ENCODE measurements around the gene ADSL. TPM values are rescaled to one million over a fixed set of nuclear protein-coding genes. Genes with fewer than 3 reads are reported as not detected.

ADSL gene
- total and polyA plus RNA-seq, 2 donors (not counting 1 experiment from before 2014, with no cell fraction given), result 61.0 to 63.8 TPM

DNA sequence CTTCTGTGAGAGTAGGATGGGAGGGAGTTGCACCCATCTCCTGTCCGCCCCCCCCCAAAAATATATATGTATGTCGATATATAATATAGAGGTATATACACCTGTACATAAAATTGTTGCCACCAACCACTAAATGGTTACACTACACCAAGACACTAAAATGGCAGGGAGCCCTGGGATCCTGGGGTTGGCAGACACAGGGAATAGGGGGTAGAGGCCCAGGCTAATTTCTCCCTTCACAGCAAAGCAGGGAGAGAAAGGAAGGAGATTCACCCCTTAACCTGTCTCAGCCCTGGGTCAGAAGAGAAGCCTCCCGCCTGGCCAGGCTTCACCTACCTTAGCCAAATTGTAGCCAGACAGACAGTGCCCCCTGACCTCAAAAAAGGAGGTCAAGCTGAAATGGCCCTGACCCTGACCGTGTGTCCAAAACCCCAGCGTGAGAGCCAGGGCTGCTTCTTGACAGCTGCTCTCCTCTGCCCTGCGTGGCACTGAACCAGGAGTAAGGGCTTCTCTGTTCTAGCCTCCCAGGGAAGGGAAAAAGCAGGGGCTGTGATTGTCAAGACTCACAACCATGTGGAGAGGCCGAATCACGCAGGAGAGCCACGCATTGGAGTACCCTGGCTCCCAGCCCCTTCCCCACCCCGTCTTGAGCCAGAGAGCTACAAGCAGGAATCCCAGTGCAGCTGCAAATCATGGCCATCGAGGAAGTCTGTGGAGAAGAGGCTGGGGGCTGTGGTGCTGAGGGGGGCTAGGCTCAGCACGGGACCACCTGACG, 64.6 kb downstream of the ADSL start:
- DNase-seq (no peak), ATAC-seq (ENCODE audit: low read depth) (no peak)
- peak overlapping the region; percentile 20 for H3K27ac Mint-ChIP-seq
- Histone ChIP-seq H2AFZ (ENCODE audit: insufficient read depth, low read depth, low read length, poor library complexity, severe bottlenecking) (no peak overlapping the region), H3K9ac (ENCODE audit: low read length) (no peak overlapping the region), H3K27ac (ENCODE audit: low read length in 2 of 2) (peak overlapping the region in 1 of 2 donors; percentile 34), H3K9me3 (ENCODE audit: control extremely low read depth in 1 of 3, control insufficient read depth in 2 of 3, insufficient read depth in 1 of 3, low read length in 2 of 3) (no peaks in the 10 kb centered on the region), H3K4me2 (replicated peaks; ENCODE audit: low read depth, low read length, poor library complexity, severe bottlenecking) (no peak overlapping the region), H4K20me1 (ENCODE audit: control insufficient read depth, insufficient read depth, low read length, poor library complexity, severe bottlenecking) (peaks cover 13% of the 10 kb centered on the region), H3K4me1 (ENCODE audit: control insufficient read depth in 2 of 2, insufficient read depth in 2 of 2, low read length in 2 of 2) (peaks cover 47% of the 10 kb centered on the region in 2 donors), H3K4me3 (ENCODE audit: control extremely low read depth in 1 of 5, extremely low read depth in 1 of 5, insufficient read depth in 1 of 5, low read depth in 2 of 5, low read length in 4 of 5) (no peak overlapping the region), H3K36me3 (replicated peaks in 1 of 2; ENCODE audit: control extremely low read depth in 1 of 2, control insufficient read depth in 1 of 2, extremely low read depth in 1 of 2, insufficient read depth in 2 of 2, low read length in 1 of 2) (peaks cover 0 to 60% of the 10 kb centered on the region in 2 experiments), H3K79me2 (ENCODE audit: control insufficient read depth, insufficient read depth, low read length) (peaks cover 20% of the 10 kb centered on the region), H3K27me3 (replicated peaks in 1 of 4; ENCODE audit: control extremely low read depth in 1 of 4, control insufficient read depth in 3 of 4, insufficient read depth in 4 of 4, low read length in 3 of 4) (no peaks in the 10 kb centered on the region)
- H3K9me3 Mint-ChIP-seq (ENCODE audit: insufficient read depth), result no peaks in the 10 kb centered on the region
- H3K27me3 Mint-ChIP-seq, result no peaks in the 10 kb centered on the region
- ChIA-PET POLR2A (interaction anchor here (0.6 to 0.8 kb wide), 2 partner anchors 26 to 70 kb away, joined by 3 to 4 read pairs; no protein-coding TSS in a partner anchor), CTCF (interaction anchor here (0.8 to 7.2 kb wide), 4 partner anchors 11 to 75 kb away, joined by 3 to 51 read pairs (median 4); no protein-coding TSS in a partner anchor)
- H3K4me1 Mint-ChIP-seq, result peaks cover 42% of the 10 kb centered on the region
- intact Hi-C loops (cut with micrococcal nuclease), result loop anchor here (10.0 kb wide), 1 partner anchor 54 kb away; no protein-coding TSS in a partner anchor
- TF ChIP-seq EZH2 (IDR thresholded peaks at IDR 0.05; ENCODE audit: borderline replicate concordance, insufficient read depth, low read depth, low read length, poor library complexity, severe bottlenecking), result no peak
- TF ChIP-seq, protein P1, sequence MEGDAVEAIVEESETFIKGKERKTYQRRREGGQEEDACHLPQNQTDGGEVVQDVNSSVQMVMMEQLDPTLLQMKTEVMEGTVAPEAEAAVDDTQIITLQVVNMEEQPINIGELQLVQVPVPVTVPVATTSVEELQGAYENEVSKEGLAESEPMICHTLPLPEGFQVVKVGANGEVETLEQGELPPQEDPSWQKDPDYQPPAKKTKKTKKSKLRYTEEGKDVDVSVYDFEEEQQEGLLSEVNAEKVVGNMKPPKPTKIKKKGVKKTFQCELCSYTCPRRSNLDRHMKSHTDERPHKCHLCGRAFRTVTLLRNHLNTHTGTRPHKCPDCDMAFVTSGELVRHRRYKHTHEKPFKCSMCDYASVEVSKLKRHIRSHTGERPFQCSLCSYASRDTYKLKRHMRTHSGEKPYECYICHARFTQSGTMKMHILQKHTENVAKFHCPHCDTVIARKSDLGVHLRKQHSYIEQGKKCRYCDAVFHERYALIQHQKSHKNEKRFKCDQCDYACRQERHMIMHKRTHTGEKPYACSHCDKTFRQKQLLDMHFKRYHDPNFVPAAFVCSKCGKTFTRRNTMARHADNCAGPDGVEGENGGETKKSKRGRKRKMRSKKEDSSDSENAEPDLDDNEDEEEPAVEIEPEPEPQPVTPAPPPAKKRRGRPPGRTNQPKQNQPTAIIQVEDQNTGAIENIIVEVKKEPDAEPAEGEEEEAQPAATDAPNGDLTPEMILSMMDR (IDR thresholded peaks at IDR 0.05), result no peak
- 96% methylated on average over 8 of the region's 13 CpGs for WGBS (ENCODE audit: insufficient coverage)
- H3K4me3 Mint-ChIP-seq, result no peak overlapping the region

DNA sequence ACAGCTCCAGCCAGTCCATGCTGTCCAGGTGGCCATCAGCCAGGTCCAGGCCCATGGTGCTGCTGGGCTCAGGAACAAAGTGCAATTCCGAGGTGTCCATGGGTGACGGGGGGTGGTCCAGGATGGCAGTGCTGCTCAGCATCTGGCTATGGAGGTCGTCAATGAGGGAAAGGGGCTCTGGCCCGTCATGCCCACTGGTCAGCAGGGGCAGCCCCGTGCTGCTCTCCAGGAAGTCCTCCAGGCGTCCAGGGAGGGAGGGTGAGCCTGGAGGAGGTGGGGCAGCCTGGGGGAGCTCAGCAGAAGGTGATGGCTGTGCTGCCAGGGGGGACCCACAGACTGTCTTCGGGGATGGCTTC, 65.2 kb downstream of the ADSL start:
- no peak for ATAC-seq (ENCODE audit: low read depth)
- Histone ChIP-seq H3K36me3 (replicated peaks in 1 of 2; ENCODE audit: control extremely low read depth in 1 of 2, control insufficient read depth in 1 of 2, extremely low read depth in 1 of 2, insufficient read depth in 2 of 2, low read length in 1 of 2) (peaks cover 0 to 60% of the 10 kb centered on the region in 2 experiments), H3K27ac (ENCODE audit: low read length in 2 of 2) (peak overlapping the region in 1 of 2 donors; percentile 34), H3K9ac (ENCODE audit: low read length) (no peak overlapping the region), H4K20me1 (ENCODE audit: control insufficient read depth, insufficient read depth, low read length, poor library complexity, severe bottlenecking) (peaks cover 13% of the 10 kb centered on the region), H3K79me2 (ENCODE audit: control insufficient read depth, insufficient read depth, low read length) (peaks cover 20% of the 10 kb centered on the region), H3K4me3 (ENCODE audit: control extremely low read depth in 1 of 5, extremely low read depth in 1 of 5, insufficient read depth in 1 of 5, low read depth in 2 of 5, low read length in 4 of 5) (no peak overlapping the region), H3K27me3 (replicated peaks in 1 of 4; ENCODE audit: control extremely low read depth in 1 of 4, control insufficient read depth in 3 of 4, insufficient read depth in 4 of 4, low read length in 3 of 4) (no peaks in the 10 kb centered on the region), H3K4me2 (replicated peaks; ENCODE audit: low read depth, low read length, poor library complexity, severe bottlenecking) (peak overlapping the region; percentile 76), H3K9me3 (ENCODE audit: control extremely low read depth in 1 of 3, control insufficient read depth in 2 of 3, insufficient read depth in 1 of 3, low read length in 2 of 3) (no peaks in the 10 kb centered on the region), H2AFZ (ENCODE audit: insufficient read depth, low read depth, low read length, poor library complexity, severe bottlenecking) (no peak overlapping the region), H3K4me1 (ENCODE audit: control insufficient read depth in 2 of 2, insufficient read depth in 2 of 2, low read length in 2 of 2) (peaks cover 52 to 53% of the 10 kb centered on the region in 2 donors)
- H3K4me1 Mint-ChIP-seq, result peaks cover 48% of the 10 kb centered on the region
- WGBS (ENCODE audit: insufficient coverage), result 93% methylated on average over 7 of the region's 7 CpGs
- no peaks in the 10 kb centered on the region for H3K27me3 Mint-ChIP-seq
- no peak overlapping the region for H3K4me3 Mint-ChIP-seq
- CTCF ChIA-PET, result interaction anchor here (7.2 kb wide), 1 partner anchor 24 kb away, joined by 51 read pairs; no protein-coding TSS in a partner anchor
- POLR2A ChIA-PET, result interaction anchor here (0.6 kb wide), 2 partner anchors 70 to 248 kb away, joined by 4 to 8 read pairs; no protein-coding TSS in a partner anchor
- peak overlapping the region; percentile 50 for H3K27ac Mint-ChIP-seq
- no peaks in the 10 kb centered on the region for H3K9me3 Mint-ChIP-seq (ENCODE audit: insufficient read depth)
- no peak for DNase-seq
- intact Hi-C loops (cut with micrococcal nuclease), result loop anchor here (10.0 kb wide), 1 partner anchor 53 kb away; no protein-coding TSS in a partner anchor
- TF ChIP-seq EZH2 (IDR thresholded peaks at IDR 0.05; ENCODE audit: borderline replicate concordance, insufficient read depth, low read depth, low read length, poor library complexity, severe bottlenecking), result no peak
- TF ChIP-seq, protein P1 (IDR thresholded peaks at IDR 0.05), result no peak

Data from B cell (primary cell).